GM18508 (cell line): ENCODE measurements around the gene HOXB4.

Experiments
- ATAC-seq: cut with Tn5 transposase; IDR thresholded peaks from one replicate; pipeline ENCODE4 v1.9.1; 2021; ENCODE audit warnings: moderate number of reproducible peaks; ENCODE audit not compliant: insufficient read depth, unreplicated experiment

HOXB4 gene

DNA sequence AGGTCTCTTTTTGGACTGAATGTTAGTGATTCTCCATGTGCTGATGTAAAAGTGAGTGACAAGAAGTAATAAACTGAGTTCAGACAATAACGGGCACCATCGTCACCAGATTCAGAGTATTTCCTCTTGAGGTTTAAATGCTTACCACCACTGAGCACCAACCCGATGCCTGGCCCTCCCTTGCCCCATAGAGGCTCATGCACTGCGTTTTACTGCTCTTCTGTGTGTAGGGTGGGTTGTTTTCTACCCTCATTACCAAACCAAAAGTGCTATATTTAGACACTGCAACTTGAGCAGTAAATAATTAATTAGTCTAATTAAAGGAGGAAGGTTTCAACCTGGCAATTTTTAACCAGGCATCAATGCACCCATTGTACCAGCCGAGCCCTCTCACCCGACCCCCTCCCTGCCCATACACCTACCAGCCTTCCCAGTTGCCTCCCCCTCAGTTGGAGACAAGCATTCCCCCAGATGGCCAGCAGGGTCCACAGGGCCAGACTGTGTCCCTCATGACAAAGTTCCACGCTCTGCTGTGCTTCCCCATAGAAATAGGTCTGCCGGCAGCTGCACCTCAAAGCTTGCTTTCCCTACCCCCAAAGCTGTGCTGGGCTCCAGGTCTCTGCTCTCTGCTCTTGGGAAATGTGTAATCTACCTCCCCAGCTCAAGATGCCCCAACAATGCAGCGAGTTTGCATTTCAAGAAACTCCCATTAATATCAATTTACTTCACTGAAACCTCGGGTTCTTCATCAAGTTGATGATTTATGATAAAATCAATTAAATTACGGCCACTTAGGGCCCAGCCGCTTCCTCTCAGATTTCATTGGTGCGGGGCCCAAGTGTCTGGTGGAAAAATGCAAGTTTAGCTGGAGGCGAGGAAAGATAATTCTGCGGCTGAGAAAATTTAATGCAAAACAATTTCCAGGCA, 16.0 kb downstream of the HOXB4 start:
- ATAC-seq, result no peak

DNA sequence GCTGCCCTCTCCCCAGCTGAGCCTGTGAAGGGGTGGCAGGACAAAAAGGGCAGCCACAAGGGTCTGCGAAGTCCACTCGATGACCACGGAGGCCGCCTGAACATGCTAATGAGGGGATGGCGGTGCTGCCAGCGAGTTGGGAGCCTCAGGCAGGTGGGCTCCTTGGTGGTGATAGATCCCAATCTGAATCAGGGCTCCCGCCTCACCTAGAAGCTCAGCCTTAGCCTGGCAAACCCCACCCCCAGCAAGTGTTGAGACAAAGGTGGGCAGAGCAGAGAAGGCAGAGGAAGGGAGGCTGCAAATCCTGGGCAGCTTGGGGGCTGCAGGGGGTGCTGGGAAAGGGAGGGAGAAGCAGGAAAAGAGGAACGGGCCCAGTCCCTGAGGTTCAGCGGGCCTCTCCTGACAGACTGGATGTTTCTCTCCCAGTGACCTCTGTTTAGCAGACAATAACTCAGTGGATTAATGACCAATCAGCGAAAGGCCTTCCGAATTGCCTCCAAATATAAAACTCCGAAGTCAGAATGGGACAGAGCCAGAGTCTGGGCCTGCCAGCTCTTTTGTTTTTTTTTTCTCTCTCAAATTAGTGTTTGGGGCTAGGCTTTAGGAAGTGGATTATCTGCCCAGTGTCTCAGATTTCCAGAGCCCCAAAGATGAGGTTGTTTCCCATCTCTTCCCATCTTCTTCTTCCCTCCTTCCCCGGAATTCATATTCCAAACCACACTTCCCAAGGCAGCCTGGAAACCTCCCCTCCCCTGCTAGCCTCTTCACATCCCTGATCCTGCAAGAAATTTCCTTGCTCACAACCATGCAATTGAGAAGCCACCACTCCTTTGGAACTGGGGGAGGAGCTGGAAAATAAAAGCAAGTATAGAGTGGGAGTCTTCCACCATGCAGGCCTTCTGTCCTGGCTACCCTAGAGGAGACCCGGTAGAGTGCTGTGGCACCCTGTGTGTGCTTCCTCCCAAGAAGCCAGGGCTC, 18.0 kb downstream of the HOXB4 start:
- ATAC-seq, result no peak

DNA sequence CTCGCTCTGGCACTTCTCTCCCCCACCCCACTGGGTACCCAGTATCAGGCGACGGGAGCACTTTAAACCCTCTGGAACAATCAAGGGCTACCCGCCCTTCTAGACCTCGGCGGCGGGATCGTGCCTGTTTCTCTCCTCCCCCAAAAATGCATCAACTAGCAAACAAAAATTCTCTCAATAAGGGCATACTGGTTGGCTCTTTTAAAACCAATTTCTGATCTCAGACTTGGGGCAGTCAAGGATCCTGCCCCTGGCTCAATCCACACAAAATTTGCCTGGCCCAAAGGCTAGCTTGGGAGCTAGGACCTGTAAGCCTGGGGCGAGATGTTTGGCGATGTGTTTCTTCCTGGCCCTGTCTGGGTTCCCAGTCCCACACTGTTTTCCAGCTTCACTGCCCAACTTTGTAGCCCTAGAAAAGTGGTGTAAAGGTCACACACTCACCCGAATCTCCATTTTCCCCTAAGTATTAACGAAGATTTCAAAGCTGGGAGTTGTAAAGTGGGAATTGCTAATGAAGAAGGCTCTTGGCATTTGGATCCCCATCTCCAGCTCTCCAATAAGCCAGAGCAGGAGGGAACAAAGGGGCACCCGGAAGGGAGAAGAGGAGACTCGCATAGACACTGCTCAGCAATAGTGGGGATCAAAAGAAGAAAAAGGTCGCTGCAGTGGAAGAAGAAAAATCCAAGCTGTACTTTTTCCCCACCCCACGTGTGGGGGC, 18.9 kb downstream of the HOXB4 start:
- ATAC-seq, result no peak

DNA sequence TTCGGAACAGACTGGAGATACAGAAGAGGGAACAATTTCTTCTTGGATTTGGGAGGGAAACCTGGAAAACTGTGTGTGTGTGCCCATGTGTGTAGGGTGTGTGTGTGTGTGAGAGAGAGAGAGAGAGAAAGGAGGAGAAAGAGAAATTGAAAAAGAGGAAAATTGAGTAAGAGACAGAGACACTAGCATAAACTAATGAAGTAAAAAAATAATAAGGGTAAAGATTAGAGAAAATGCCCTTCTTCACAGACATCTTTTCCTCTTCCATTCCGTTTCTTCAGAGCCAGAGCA, 19.4 kb downstream of the HOXB4 start:
- ATAC-seq, result no peak

DNA sequence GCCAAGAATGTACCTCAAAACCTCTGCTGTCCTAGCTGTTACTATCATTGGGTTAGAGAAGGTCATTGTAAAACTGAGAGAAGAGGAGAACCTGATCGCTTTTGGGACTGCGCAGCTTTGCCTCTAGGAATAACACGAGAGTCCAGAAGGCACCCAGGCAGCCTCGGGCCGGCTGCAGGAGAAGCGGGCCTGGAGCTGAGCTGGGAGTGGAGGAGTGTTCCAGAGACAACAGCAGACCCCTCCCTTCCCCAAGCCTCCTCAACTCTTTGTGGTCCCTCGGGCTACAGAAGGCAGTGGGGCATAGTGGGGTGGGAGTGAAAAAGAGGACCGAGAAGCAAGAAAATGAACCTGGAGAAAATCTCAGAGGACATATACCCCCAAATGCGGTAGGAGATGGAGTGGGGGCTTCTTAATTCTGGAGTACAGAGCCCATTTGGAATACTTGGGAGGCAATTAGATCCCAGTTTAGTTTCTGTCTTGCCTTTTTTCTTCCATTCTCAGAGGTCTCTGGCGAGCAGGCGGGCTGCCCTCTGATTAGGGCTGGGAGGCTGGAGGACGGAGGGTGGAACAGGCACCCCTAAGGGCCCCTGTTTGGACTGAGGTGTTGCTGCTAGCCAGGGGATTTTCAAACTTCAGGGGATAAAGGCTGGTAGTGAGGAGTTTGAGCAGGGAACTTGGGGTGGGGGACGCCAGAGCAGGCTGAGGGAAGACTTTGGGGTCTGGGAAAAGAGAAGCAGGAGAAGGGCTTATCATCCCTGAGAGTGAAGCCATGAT, 19.9 kb downstream of the HOXB4 start:
- no peak for ATAC-seq

DNA sequence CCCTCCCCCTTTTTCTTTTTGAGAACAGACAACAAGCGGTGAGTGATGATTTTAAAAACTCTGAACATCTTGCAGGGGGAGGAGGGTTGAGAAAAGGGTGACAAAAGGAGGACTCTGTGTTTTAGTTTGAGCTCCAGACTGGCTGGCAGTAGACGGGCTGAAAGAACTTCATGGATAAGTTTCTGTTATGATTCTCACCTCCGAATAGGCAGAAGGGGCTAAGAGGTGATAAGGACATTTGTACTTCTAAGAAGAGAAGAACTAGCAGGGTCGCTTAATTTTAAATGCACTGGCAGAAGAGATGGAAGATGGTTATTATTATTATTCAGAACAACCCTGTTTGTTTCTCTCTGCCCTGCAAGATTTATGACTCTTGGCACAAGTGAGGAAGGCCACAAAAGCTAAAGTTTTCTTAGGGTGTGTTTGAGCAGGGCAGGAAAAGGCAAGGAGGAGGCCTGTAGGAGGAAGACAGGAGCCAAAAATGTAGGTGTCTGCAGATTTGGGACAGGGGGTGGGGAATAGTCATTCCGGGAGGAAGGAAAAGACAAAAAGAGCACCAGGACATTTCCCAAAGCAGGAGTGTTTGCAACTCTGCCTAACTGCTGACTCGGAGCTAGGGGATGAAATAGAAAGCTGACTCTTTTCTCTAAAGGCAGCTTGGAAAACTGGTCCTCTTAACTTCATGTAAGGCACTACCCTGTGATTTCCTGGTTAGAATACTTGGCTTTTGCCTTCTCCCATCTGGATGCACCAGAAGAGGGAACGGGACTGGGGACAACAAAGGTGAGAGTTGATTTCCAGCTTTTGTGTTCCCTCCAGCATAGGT, 21.4 kb downstream of the HOXB4 start:
- no peak for ATAC-seq

DNA sequence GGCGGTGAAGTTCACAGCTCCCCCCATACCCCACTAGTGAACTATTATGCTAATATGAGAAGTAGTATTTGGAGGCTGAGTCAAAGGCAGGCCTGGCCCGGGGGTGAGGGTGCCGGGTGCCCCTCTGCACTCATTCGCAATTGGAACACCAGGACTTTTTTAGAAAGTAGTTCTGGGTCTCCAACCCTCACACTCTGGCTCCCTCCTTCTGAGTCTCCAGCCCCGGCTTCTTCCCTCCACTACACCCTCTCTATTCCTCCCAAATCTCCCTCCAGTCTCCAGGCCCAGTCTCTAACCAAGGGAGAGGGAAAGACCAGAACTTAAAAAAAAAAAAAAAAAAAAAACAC, 21.9 kb downstream of the HOXB4 start:
- ATAC-seq, result no peak

DNA sequence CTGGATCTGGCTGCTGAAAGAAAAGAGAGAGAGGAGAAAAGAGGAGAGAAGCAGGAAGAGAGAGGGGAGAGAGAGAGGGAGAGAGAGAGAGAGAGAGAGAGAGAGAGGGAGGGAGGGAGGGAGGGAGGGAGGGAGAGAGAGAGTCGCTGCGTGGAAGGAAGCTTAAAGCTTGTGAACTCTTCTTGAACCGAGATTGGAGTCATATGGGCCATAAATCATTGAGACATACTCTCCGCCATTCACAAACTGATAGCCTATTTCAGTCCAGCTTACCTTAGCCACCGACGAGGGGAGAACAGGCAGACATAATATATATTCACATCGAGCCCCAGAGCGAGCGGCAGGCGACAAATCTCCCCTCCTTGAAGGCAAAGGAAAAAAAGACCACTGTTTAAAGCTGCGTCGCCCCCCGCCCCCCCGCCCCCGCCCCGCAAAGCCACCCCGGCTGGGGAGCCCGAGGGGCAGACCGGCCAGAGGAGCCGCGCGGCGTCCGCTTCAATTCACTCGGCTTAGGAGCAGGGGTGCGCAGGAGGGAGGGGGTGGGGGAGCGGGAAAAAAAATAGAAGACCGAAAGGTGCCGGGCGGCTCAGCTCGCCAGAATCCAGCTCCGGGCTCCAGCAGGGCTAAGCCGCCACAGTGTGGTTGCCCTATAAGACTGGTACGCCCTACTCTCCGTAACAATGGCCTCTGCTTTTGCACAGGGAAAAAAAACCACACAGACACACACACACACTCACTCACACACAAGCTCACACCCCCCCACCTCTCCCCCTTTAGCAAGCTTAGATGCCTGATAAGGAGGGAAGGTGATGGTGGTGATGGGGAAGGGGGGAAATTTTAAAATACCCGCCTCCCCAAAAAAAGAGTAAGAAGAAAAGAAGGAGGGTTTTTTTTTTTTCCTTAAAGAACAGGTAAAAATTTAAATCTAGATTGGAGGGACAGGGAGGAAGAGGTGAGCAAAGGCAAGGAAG, 22.6 kb downstream of the HOXB4 start:
- ATAC-seq, result no peak

DNA sequence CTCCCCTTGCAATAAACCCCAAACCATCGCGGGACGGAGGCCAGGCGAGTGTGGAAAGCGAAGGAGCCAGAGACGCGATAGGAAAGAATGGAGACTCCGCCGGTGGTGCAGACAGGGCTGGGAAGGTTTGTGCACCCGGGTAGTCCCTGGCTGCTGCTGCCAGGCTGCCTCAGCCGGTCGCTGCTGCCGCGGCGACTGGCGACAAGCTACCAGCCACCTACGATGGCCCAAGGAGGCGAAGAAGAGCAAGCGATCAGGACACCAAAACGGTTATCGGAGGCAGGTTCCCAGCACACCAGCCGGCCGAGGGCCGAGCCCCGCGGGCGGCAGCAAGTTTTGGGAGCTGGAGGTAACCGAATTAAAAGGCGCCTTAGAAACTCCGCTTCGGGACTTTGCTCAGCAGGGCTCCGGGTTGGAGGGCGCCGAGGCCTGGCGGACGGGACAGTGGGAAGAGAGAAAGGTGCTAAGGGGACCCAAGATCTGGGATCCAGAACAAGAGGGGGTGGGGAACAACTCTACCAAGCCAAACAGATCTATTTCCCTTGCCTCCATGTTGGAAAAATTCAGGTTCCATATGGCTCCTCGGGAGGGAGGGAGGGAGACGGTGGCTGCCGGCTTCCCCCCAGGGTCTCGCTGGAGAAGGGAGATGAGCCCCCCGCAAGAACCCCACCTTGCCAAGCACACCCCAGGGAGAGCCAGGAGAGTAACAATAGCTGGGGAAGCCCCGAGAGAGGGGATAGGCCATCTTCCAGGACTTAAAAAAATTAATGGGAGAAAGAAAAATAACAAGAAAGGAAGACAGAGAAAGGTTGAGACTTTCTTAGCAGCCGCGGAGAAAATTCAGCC, 23.5 kb downstream of the HOXB4 start:
- ATAC-seq, result no peak

DNA sequence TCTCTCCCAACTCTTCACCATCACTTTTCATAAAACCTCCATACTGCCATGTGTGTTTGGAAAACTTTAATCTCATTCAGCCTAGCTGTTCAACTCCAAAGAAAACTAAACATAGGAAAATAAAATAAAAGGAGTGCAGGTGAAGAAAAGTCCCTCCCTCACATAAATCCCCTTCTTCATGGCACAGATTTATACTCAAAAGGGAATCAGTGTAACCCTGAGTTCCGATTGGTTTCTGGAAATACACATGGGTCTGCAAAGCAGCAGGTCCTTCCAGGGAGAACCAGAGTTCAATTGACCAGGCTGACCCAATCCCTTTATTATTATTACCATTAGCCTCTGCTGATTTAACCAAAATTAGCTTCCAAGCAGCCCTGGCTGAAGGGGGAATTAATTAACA, 24.3 kb downstream of the HOXB4 start:
- ATAC-seq, result no peak

DNA sequence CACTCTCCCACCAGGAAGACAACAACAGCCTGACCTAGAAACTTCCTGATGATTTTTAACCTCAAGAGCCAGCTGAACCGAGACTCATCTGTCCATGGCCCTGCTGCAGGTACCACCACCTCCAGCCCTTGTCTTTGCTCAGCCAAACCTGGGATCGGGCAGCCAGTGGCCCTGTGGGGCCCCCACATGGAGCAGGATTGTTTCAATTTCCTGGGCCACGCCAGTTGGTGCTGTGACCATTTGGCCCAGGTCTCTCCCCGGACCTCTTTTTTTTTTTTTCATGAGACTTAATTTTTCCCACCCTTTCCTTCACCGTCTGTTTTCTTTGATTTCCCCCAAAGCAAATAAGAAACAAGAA, 25.0 kb downstream of the HOXB4 start:
- no peak for ATAC-seq

DNA sequence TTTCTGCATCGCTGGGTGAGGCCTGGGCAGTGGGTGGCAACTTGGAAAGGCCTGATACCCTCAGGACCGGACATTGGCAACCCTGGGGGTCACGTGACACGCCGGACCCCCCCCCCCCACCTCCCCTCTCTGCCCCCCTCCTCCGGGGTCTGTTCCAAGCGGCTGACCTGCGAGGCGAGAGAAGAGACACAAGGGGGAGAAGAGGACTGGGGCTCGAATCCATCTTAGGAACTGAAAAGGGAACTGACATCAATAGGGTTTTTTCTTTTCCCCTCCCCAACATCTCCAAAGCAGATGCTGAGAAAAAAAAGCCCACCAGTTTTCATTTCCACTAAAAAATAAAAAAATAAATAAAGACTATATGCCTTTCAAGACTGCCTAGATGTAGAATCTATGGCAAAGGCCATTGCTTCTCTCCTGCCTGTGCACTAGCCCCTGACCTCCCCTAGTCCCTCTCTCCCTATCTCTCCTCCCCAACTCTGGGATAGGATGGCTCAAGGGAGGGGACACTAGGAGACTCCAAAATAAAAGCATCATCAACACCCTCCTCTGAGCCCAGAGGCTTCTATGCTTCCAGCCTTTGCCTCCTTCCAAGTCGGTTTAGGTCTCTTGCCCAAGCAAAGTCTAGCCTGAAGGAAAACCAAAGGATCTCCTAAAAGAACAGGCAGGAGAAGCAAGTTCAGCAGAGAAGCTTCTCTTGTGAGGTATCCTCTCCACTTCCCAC, 25.5 kb downstream of the HOXB4 start:
- no peak for ATAC-seq

DNA sequence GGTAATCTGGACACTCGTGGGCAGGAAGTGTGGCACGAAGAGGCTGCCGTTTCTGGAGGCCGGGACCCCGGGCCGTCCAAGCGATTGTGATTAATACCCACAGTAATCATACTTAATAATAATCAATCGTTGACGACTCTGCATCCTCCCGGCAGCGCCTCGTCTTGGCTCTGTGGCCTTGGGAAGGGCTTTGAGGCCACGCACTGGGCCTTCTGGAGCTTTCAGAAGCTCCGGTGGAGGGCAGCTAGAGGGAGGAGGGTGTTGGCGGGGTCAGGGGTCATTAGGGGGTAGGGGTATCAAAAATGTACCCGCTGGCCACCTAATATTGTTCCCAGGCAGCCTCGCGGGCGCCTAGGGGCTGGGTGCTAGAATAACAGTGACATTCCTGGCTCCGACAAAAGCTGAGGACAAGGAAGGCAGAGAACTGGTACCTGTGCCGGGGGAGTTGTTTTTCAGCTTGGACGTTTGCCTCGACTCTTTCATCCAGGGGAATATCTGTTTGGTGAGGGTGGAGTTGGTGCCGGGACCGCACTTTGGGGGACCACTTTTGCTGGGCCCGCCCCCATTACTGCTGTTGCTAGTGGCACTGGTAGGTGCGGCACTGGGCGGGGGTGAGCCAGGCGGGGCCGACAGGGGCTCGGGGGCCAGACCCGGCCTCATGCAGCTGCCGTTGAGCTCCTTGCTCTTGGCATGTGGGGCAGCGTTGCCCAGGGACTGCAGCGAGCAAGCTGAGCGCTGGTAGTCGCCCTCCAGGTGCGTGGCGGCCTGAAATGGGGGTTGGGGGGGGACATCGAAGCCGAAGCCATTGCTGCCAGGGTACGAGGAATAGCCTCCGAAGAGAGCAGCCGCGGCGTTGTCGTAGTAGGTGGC, 26.3 kb downstream of the HOXB4 start:
- no peak for ATAC-seq

DNA sequence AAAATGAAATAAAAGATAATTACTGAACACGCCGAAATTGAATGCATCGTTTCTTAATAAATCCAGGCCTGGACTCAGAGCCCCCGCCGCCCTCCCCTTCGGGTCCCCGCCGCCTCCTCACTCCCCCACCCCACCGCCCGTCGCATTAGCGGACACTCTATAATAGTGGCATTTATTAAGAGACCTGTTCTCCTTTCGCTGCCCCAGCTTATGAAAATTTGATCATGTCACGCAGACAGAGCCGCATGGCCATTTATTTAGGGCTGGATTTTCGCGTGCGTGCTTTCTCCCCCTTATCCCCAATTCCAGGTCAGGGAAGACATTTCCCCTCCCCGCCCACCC, 27.0 kb downstream of the HOXB4 start:
- no peak for ATAC-seq

DNA sequence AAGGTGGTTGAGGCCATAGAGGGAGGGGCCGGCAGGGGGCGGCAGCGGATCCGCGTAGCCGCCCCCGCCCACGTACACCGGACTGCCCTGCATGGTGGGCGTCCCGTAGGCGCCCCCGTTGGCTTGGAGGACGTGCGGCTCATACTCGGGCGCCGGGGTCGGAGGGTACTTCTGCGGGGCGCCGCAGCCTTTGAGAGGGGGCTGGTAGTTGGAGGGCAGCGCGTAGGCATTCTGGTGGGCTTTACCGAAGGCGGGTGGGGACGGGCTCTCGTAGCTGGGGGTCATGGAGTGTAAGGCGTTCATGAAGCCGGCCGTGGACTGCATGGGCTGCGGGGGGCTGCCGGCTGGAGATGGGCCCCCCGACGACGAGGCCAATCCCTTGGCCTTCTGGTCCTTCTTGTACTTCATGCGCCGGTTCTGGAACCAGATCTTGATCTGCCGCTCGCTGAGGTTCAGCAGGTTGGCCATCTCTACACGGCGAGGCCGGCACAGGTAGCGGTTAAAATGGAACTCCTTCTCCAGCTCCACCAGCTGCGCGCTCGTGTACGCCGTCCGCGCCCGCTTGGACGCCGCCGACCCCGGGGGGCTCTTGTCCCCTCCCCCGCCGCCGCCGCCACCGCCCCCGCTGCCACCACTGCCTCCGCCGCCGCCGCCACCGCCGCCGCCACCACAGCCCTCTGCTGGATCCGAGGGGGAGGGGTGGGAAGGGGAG, 27.5 kb downstream of the HOXB4 start:
- ATAC-seq, result no peak
